ENCODE data around the gene MDK.

MDK gene

GRCh38 chr11:46348566-46349401 is 32.7 kb upstream of the MDK start:
- DNase-seq, result no peak

- DNase-seq, result no peak
Measured at GRCh38 chr11:46350695-46351094, 30.8 kb upstream of the MDK start.

- DNase-seq, result no peak
Measured at GRCh38 chr11:46351148-46351547, 30.3 kb upstream of the MDK start.

GRCh38 chr11:46351606-46352005 is 29.9 kb upstream of the MDK start:
- DNase-seq, result no peak

- peak; percentile 58 for DNase-seq
Measured at GRCh38 chr11:46352063-46352841, 29.2 kb upstream of the MDK start.

GRCh38 chr11:46353698-46354097 is 27.8 kb upstream of the MDK start:
- DNase-seq, result no peak

- DNase-seq, result peak; percentile 78
Measured at GRCh38 chr11:46356924-46357482, 24.5 kb upstream of the MDK start.

GRCh38 chr11:46357483-46357936 is 24.0 kb upstream of the MDK start:
- peak; percentile 53 for DNase-seq

- no peak for DNase-seq
Measured at GRCh38 chr11:46359953-46360352, 21.5 kb upstream of the MDK start.

GRCh38 chr11:46360878-46361277 is 20.6 kb upstream of the MDK start:
- peak; percentile 83 for DNase-seq

GRCh38 chr11:46361283-46362155 is 19.9 kb upstream of the MDK start:
- peak; percentile 91 for DNase-seq

GRCh38 chr11:46362156-46363030 is 19.1 kb upstream of the MDK start:
- no peak for DNase-seq

- peak; percentile 92 for DNase-seq
Measured at GRCh38 chr11:46363031-46363407, 18.4 kb upstream of the MDK start.

- DNase-seq, result peak; percentile 87
Measured at GRCh38 chr11:46363455-46364005, 17.9 kb upstream of the MDK start.

- peak; percentile 33 for DNase-seq
Measured at GRCh38 chr11:46364056-46364455, 17.4 kb upstream of the MDK start.

- DNase-seq, result no peak
Measured at GRCh38 chr11:46364791-46365190, 16.7 kb upstream of the MDK start.

GRCh38 chr11:46366260-46366659 is 15.2 kb upstream of the MDK start:
- DNase-seq, result no peak

GRCh38 chr11:46366661-46367161 is 14.8 kb upstream of the MDK start:
- DNase-seq, result no peak

- DNase-seq, result peak; percentile 57
Measured at GRCh38 chr11:46367244-46367915, 14.1 kb upstream of the MDK start.

- DNase-seq, result no peak
Measured at GRCh38 chr11:46367916-46368267, 13.6 kb upstream of the MDK start.
